Loucy (cell line): ENCODE measurements around the gene C12orf75.

Source experiments
- H2AFZ ChIP-seq: fragments of 200-600 bp; sonication (generic); 2 replicates; pipeline ENCODE4 v1.6.0; 2016; ENCODE audit warnings: antibody characterized with exemption, mild to moderate bottlenecking, low read length, moderate library complexity
- H3F3A ChIP-seq: fragments of 200-600 bp; 2 replicates; pipeline ENCODE4 v1.6.0; 2016; ENCODE audit warnings: antibody characterized with exemption, low read depth, mild to moderate bottlenecking
- H3K27me3 ChIP-seq: fragments of 200-600 bp; sonication (generic); 2 replicates; pipeline ENCODE4 v1.6.1; 2014; ENCODE audit warnings: low read length, mild to moderate bottlenecking; ENCODE audit not compliant: insufficient read depth, poor library complexity, severe bottlenecking
- H3K36me3 ChIP-seq: fragments of 200-600 bp; sonication (generic); 2 replicates; pipeline ENCODE4 v1.6.1; 2016; ENCODE audit warnings: low read length; ENCODE audit not compliant: insufficient read depth
- H3K4me1 ChIP-seq: fragments of 200-600 bp; sonication (generic); 2 replicates; pipeline ENCODE4 v1.5.1; 2014; ENCODE audit warnings: low read length, mild to moderate bottlenecking; ENCODE audit not compliant: insufficient read depth, poor library complexity, severe bottlenecking
- H3K4me2 ChIP-seq: fragments of 200-600 bp; sonication (generic); 2 replicates; pipeline ENCODE4 v1.6.0; 2014; ENCODE audit warnings: antibody characterized with exemption, low read length, low read depth, mild to moderate bottlenecking; ENCODE audit not compliant: poor library complexity, severe bottlenecking
- H3K4me3 ChIP-seq: fragments of 200-600 bp; sonication (generic); 2 replicates; pipeline ENCODE4 v1.5.1; 2014; ENCODE audit warnings: low read length, mild to moderate bottlenecking, mixed read lengths; ENCODE audit not compliant: poor library complexity, severe bottlenecking
- H3K79me2 ChIP-seq: fragments of 200-600 bp; sonication (generic); 2 replicates; pipeline ENCODE4 v1.6.1; 2014; ENCODE audit warnings: low read length; ENCODE audit not compliant: insufficient read depth
- H3K9ac ChIP-seq: fragments of 200-600 bp; sonication (generic); 2 replicates; pipeline ENCODE4 v1.6.0; 2014; ENCODE audit warnings: mild to moderate bottlenecking, low read depth, low read length, moderate library complexity; ENCODE audit not compliant: poor library complexity, severe bottlenecking
- H3K9me2 ChIP-seq: fragments of 200-600 bp; sonication (generic); replicated peaks from 2 replicates; pipeline ENCODE4 v1.6.1; 2016; ENCODE audit warnings: low read depth, low read length, mixed read lengths
- H3K9me3 ChIP-seq: fragments of 200-600 bp; sonication (generic); 2 replicates; pipeline ENCODE4 v1.6.1; 2014; ENCODE audit warnings: mild to moderate bottlenecking, antibody characterized with exemption, low read length, low read depth; ENCODE audit not compliant: insufficient read depth
- H4K20me1 ChIP-seq: fragments of 200-600 bp; sonication (generic); 2 replicates; pipeline ENCODE4 v1.6.0; 2014; ENCODE audit warnings: antibody characterized with exemption, low read length, mild to moderate bottlenecking; ENCODE audit not compliant: insufficient read depth, poor library complexity, severe bottlenecking
- CTCF ChIP-seq: fragments of 200-600 bp; sonication (generic); conservative IDR thresholded peaks from 2 replicates; pipeline ENCODE4 v1.5.1; 2014; ENCODE audit warnings: mild to moderate bottlenecking, antibody characterized with exemption, low read length
- EZH2phosphoT487 ChIP-seq: fragments of 200-600 bp; IDR thresholded peaks from 2 replicates; pipeline ENCODE4 v1.6.1; 2018; ENCODE audit warnings: antibody characterized with exemption, mild to moderate bottlenecking, moderate library complexity, borderline replicate concordance

The C12orf75 gene

GRCh38 chr12:105377077-105377476, 46.6 kb downstream of the C12orf75 start:
- TF ChIP-seq CTCF = no peak
- TF ChIP-seq EZH2phosphoT487 = no peak
- peaks cover 22% of the 10 kb centered on the region; the same call in 1 of the 2 replicates for H3K36me3 ChIP-seq
- H3K9me3 ChIP-seq = no peaks in the 10 kb centered on the region
- no peaks in the 10 kb centered on the region for H3K79me2 ChIP-seq
- no peaks in the 10 kb centered on the region for H4K20me1 ChIP-seq
- no peak overlapping the region for H3K4me3 ChIP-seq
- no peaks in the 10 kb centered on the region for H3K27me3 ChIP-seq
- no peak overlapping the region for H3K9ac ChIP-seq
- H2AFZ ChIP-seq = no peak overlapping the region
- no peaks in the 10 kb centered on the region for H3F3A ChIP-seq
- H3K9me2 ChIP-seq = no peaks in the 10 kb centered on the region
- H3K4me2 ChIP-seq = no peak overlapping the region
- no peaks in the 10 kb centered on the region for H3K4me1 ChIP-seq

GRCh38 chr12:105378911-105379310, 48.4 kb downstream of the C12orf75 start:
- no peaks in the 10 kb centered on the region for H3K9me2 ChIP-seq
- no peaks in the 10 kb centered on the region for H3K79me2 ChIP-seq
- peaks cover 5% of the 10 kb centered on the region; the same call in 1 of the 2 replicates for H3K36me3 ChIP-seq
- no peaks in the 10 kb centered on the region for H4K20me1 ChIP-seq
- no peaks in the 10 kb centered on the region for H3K4me1 ChIP-seq
- H3F3A ChIP-seq = no peaks in the 10 kb centered on the region
- H3K9me3 ChIP-seq = no peaks in the 10 kb centered on the region
- H3K4me3 ChIP-seq = no peak overlapping the region
- no peak overlapping the region for H2AFZ ChIP-seq
- no peak overlapping the region for H3K4me2 ChIP-seq
- H3K27me3 ChIP-seq = no peaks in the 10 kb centered on the region
- H3K9ac ChIP-seq = no peak overlapping the region
- TF ChIP-seq CTCF (peak; percentile 51), EZH2phosphoT487 (no peak)

GRCh38 chr12:105382771-105383622, 52.5 kb downstream of the C12orf75 start:
- TF ChIP-seq CTCF = peak; percentile 85
- TF ChIP-seq EZH2phosphoT487 = no peak
- H4K20me1 ChIP-seq = no peaks in the 10 kb centered on the region
- no peaks in the 10 kb centered on the region for H3K36me3 ChIP-seq
- H3K9me3 ChIP-seq = no peaks in the 10 kb centered on the region
- no peak overlapping the region for H3K4me2 ChIP-seq
- H3K9ac ChIP-seq = no peak overlapping the region
- H3K9me2 ChIP-seq = no peaks in the 10 kb centered on the region
- H3K27me3 ChIP-seq = no peaks in the 10 kb centered on the region
- no peak overlapping the region for H2AFZ ChIP-seq
- no peak overlapping the region for H3K4me3 ChIP-seq
- H3F3A ChIP-seq = no peaks in the 10 kb centered on the region
- H3K4me1 ChIP-seq = no peaks in the 10 kb centered on the region
- H3K79me2 ChIP-seq = no peaks in the 10 kb centered on the region
